Mesenchymal stem cell (in vitro differentiated cells and primary cell): ENCODE data around the gene TUBGCP6.

Experiments used
- DNase-seq: peaks from one replicate; pipeline ENCODE4 v3.0.0-alpha.2; 2013
- H2AFZ ChIP-seq: one replicate; pipeline ENCODE4 v1.6.1; 2013; ENCODE audit warnings: low read depth, mild to moderate bottlenecking, control low read depth, inconsistent platforms, low read length, moderate library complexity
- H2AK5ac ChIP-seq: 2 replicates; pipeline ENCODE4 v1.6.1; 2013; ENCODE audit warnings: low read length, moderate library complexity, mild to moderate bottlenecking, inconsistent platforms; ENCODE audit not compliant: severe bottlenecking
- H2BK120ac ChIP-seq: one replicate; pipeline ENCODE4 v1.6.1; 2013; ENCODE audit warnings: low read depth, mild to moderate bottlenecking, inconsistent platforms, low read length, moderate library complexity
- H2BK12ac ChIP-seq, 2 experiments: one replicate each; pipeline ENCODE4 v1.6.1; 2013; ENCODE audit warnings: inconsistent platforms in 2 of 2, low read length in 2 of 2, mild to moderate bottlenecking in 2 of 2, moderate library complexity in 2 of 2, control low read depth in 1 of 2
- H2BK15ac ChIP-seq: one replicate; pipeline ENCODE4 v1.6.1; 2013; ENCODE audit warnings: mild to moderate bottlenecking, low read depth, inconsistent platforms; ENCODE audit not compliant: poor library complexity, severe bottlenecking
- H2BK5ac ChIP-seq: 2 replicates; pipeline ENCODE4 v1.6.1; 2013; ENCODE audit warnings: low read depth, mild to moderate bottlenecking, low read length, control low read depth, inconsistent platforms; ENCODE audit not compliant: poor library complexity, severe bottlenecking
- H3K14ac ChIP-seq, 2 experiments: one replicate each; pipeline ENCODE4 v1.6.1; 2013; ENCODE audit warnings: inconsistent platforms in 2 of 2, low read length in 2 of 2, control low read depth in 1 of 2, mild to moderate bottlenecking in 1 of 2, moderate library complexity in 1 of 2
- H3K18ac ChIP-seq, 2 experiments: one replicate each; pipeline ENCODE4 v1.6.1; 2013; ENCODE audit warnings: inconsistent platforms in 2 of 2, low read length in 2 of 2, control low read depth in 1 of 2, low read depth in 1 of 2, mild to moderate bottlenecking in 1 of 2
- H3K23ac ChIP-seq, 2 experiments: one replicate each; pipeline ENCODE4 v1.6.1; 2013; ENCODE audit warnings: inconsistent platforms in 2 of 2, low read length in 2 of 2, mild to moderate bottlenecking in 2 of 2, moderate library complexity in 2 of 2, control low read depth in 1 of 2
- H3K27ac ChIP-seq: 2 replicates; pipeline ENCODE4 v1.5.1; 2013; ENCODE audit warnings: mild to moderate bottlenecking, moderate library complexity, low read length, control low read depth, inconsistent platforms; ENCODE audit not compliant: poor library complexity, severe bottlenecking
- H3K27me3 ChIP-seq, 2 experiments: 2 replicates each; pipeline versions ENCODE4 v1.6.1 to v1.7.0; 2013; ENCODE audit warnings: low read length in 2 of 2, mild to moderate bottlenecking in 2 of 2, moderate library complexity in 2 of 2, control low read depth in 1 of 2, inconsistent platforms in 1 of 2; ENCODE audit not compliant: control insufficient read depth in 1 of 2, insufficient read depth in 1 of 2
- H3K36me3 ChIP-seq, 2 experiments: 2 replicates each; pipeline versions ENCODE4 v1.6.1 to v1.7.0; 2013; ENCODE audit warnings: low read length in 2 of 2, control low read depth in 1 of 2, inconsistent platforms in 1 of 2, low read depth in 1 of 2, mild to moderate bottlenecking in 1 of 2; ENCODE audit not compliant: insufficient read depth in 2 of 2, control insufficient read depth in 1 of 2
- H3K4ac ChIP-seq, 2 experiments: one replicate each; pipeline ENCODE4 v1.6.1; 2013; ENCODE audit warnings: inconsistent platforms in 2 of 2, low read length in 2 of 2, mild to moderate bottlenecking in 2 of 2, moderate library complexity in 2 of 2, control low read depth in 1 of 2, low read depth in 1 of 2
- H3K4me1 ChIP-seq: 2 replicates; pipeline ENCODE4 v1.6.1; 2013; ENCODE audit warnings: low read depth, low read length, control low read depth; ENCODE audit not compliant: control insufficient read depth, insufficient read depth
- H3K4me2 ChIP-seq: 2 replicates; pipeline ENCODE4 v1.6.1; 2013; ENCODE audit warnings: low read length, mild to moderate bottlenecking, inconsistent platforms; ENCODE audit not compliant: poor library complexity, severe bottlenecking
- H3K4me3 ChIP-seq, 2 experiments: 2 replicates each; pipeline versions ENCODE4 v1.5.1 to v1.7.0; 2013; ENCODE audit warnings: low read length in 2 of 2, mild to moderate bottlenecking in 2 of 2, control low read depth in 1 of 2, low read depth in 1 of 2; ENCODE audit not compliant: insufficient read depth in 1 of 2
- H3K79me1 ChIP-seq: replicated peaks from 2 replicates; pipeline ENCODE4 v1.6.1; 2013; ENCODE audit warnings: mild to moderate bottlenecking, control low read depth, low read length, inconsistent platforms; ENCODE audit not compliant: poor library complexity, severe bottlenecking
- H3K9ac ChIP-seq: 2 replicates; pipeline ENCODE4 v1.7.0; 2013; ENCODE audit warnings: mild to moderate bottlenecking, low read length, moderate library complexity
- H3K9me3 ChIP-seq: 2 replicates; pipeline ENCODE4 v1.7.0; 2013; ENCODE audit warnings: mild to moderate bottlenecking, low read length; ENCODE audit not compliant: control insufficient read depth
- H4K8ac ChIP-seq: one replicate; pipeline ENCODE4 v1.6.1; 2013; ENCODE audit warnings: inconsistent platforms, mild to moderate bottlenecking, low read length, moderate library complexity
- H4K91ac ChIP-seq: one replicate; pipeline ENCODE4 v1.6.1; 2013; ENCODE audit warnings: mild to moderate bottlenecking, low read length, inconsistent platforms
- WGBS: methylation state at CpG from one replicate; pipeline ENCODE4 v1.1.7; 2013; ENCODE audit warnings: mixed read lengths; 5-methylcytosine and 5-hydroxymethylcytosine counted together

Gene TUBGCP6

DNA sequence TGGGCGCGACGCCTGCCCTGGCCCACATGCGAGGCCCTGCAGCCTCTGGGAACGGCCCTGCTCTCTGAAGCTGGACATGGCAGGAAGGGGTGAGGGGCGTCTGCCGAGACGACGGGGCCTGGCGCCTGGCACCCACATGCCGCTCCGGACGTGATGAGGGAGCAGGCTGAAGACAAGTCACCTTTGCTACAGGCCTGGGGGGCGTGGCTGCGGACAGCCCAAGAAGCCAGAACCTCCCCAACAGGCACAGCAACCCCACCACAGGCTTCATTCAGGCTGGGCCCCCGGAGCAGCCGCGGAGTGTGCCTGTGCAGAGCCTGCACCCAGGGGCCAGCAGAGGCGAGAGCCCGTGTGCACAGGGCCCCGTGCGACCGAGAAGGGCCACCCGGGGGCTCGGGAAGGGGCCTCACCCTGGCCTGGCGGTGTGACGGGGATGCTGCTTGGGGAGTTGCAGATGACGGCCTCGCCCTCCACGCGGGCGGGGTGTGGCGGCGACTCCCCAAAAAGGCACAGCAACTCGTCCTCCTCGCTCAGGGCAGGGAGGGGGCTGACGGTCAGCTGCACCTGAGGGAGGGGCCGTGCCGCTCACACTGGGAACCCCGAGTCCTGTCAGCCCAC is 42.0 kb upstream of the TUBGCP6 start:
- H2BK15ac ChIP-seq, result no peak overlapping the region
- H2AK5ac ChIP-seq, result no peak overlapping the region
- WGBS, result 97% methylated on average over 40 of the region's 40 CpGs
- peak overlapping the region in 1 of 2 experiments; percentile 28 for H3K18ac ChIP-seq
- no peak overlapping the region for H2BK120ac ChIP-seq
- no peaks in the 10 kb centered on the region for H3K27me3 ChIP-seq
- H3K79me1 ChIP-seq, result peaks cover 17% of the 10 kb centered on the region
- H3K4ac ChIP-seq, result no peak overlapping the region
- peak overlapping the region in 1 of 2 experiments; percentile 24 for H3K4me3 ChIP-seq
- H3K4me1 ChIP-seq, result peaks cover 48% of the 10 kb centered on the region
- H3K9me3 ChIP-seq, result no peaks in the 10 kb centered on the region
- no peak overlapping the region for H3K4me2 ChIP-seq
- no peak overlapping the region for H4K8ac ChIP-seq
- no peak overlapping the region for H3K14ac ChIP-seq
- H2AFZ ChIP-seq, result no peak overlapping the region
- H4K91ac ChIP-seq, result no peak overlapping the region
- H3K36me3 ChIP-seq, result peaks cover 73 to 97% of the 10 kb centered on the region in 2 experiments
- no peak overlapping the region for H3K23ac ChIP-seq
- no peak overlapping the region for H2BK12ac ChIP-seq
- H3K9ac ChIP-seq, result no peak overlapping the region
- H3K27ac ChIP-seq, result no peak overlapping the region
- no peak overlapping the region for H2BK5ac ChIP-seq
- DNase-seq, result no peak

DNA sequence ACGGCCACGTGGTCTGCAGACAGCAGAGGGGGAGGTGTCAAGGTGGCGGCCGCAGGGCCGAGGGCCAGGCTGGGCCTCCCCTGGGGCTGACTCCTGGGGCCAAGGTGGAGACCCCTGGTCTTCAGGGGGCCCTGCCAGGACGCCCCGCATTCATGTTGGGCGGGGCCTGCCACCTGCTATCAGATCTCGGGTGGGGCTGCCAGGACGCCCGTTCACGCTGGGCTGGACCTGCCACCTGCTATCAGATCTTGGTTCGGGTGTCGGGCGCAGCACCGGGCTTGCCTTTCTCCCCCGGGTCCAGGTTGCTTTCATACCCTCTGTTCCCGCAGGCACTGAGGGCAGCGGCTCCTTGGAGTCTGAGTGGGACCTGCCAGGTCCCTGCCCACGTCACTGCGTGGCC is 41.5 kb upstream of the TUBGCP6 start:
- Histone ChIP-seq H3K4ac (no peak overlapping the region), H3K4me2 (no peak overlapping the region), H3K14ac (no peak overlapping the region), H3K79me1 (peaks cover 22% of the 10 kb centered on the region), H3K27ac (no peak overlapping the region), H2BK12ac (no peak overlapping the region), H3K4me1 (peaks cover 48% of the 10 kb centered on the region), H3K9me3 (no peaks in the 10 kb centered on the region), H2BK15ac (no peak overlapping the region), H2BK5ac (no peak overlapping the region), H2AK5ac (no peak overlapping the region), H3K36me3 (peaks cover 75 to 97% of the 10 kb centered on the region in 2 experiments), H3K27me3 (no peaks in the 10 kb centered on the region), H2BK120ac (no peak overlapping the region), H3K18ac (no peak overlapping the region), H3K23ac (no peak overlapping the region), H2AFZ (no peak overlapping the region), H3K4me3 (no peak overlapping the region), H4K91ac (no peak overlapping the region), H3K9ac (no peak overlapping the region), H4K8ac (no peak overlapping the region)
- 97% methylated on average over 21 of the region's 21 CpGs for WGBS
- DNase-seq, result no peak

DNA sequence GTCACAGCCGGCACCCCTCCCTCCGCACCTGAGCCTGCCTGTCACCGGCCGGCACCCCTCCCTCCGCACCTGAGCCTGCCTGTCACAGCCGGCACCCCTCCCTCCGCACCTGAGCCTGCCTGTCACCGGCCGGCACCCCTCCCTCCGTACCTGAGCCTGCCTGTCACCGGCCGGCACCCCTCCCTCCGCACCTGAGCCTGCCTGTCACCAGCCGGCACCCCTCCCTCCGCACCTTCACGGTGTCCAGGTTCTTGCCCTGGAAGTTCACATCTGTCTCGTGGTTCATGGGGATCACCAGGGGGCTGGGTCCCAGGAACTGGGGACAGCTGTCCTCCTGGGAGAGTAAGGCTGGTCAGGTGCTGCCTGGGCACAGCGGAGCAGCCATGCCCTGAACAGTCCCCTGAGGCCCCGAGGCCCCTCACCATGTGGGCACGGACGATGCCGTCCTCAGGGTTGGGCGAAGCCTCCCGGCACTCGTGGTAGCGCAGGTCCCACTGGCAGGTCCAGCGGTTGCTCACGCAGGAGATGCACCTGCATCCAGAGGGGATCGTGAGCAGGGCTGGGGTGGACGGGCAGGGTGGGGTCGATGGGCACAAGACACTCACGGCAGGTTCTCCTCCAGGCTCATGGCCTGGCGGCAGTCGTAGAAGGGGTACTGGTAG is 40.9 kb upstream of the TUBGCP6 start:
- no peak overlapping the region for H2AFZ ChIP-seq
- H3K23ac ChIP-seq, result no peak overlapping the region
- peaks cover 28% of the 10 kb centered on the region for H3K79me1 ChIP-seq
- H3K27ac ChIP-seq, result no peak overlapping the region
- no peak overlapping the region for H4K91ac ChIP-seq
- DNase-seq, result no peak
- H2BK15ac ChIP-seq, result no peak overlapping the region
- peaks cover 47% of the 10 kb centered on the region for H3K4me1 ChIP-seq
- no peak overlapping the region for H3K18ac ChIP-seq
- no peak overlapping the region for H3K9ac ChIP-seq
- H3K36me3 ChIP-seq, result peaks cover 75 to 97% of the 10 kb centered on the region in 2 experiments
- no peak overlapping the region for H3K4me2 ChIP-seq
- H2AK5ac ChIP-seq, result no peak overlapping the region
- H2BK120ac ChIP-seq, result no peak overlapping the region
- no peaks in the 10 kb centered on the region for H3K9me3 ChIP-seq
- H2BK12ac ChIP-seq, result no peak overlapping the region
- H2BK5ac ChIP-seq, result no peak overlapping the region
- no peaks in the 10 kb centered on the region for H3K27me3 ChIP-seq
- no peak overlapping the region for H4K8ac ChIP-seq
- no peak overlapping the region for H3K4me3 ChIP-seq
- WGBS, result 96% methylated on average over 30 of the region's 34 CpGs
- H3K14ac ChIP-seq, result no peak overlapping the region
- no peak overlapping the region for H3K4ac ChIP-seq

DNA sequence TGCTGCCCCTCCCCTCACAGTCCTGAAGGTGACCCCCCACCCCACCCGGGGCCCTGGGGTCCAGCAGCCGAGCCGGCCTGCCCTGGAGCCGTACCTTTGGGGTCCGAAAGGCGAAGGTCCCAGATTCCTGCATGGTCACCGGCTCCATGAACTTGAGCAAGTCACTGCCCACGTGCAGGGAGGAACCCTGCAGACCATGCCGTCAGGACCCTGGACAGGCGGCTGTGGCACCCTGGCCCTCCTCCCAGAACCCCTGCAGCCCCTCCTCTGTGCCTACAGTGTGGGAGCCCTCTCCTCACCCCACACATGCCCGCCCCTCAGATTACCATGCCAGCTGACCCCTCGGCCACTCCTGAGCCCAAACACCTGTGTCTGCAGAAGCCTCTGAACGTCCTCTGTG is 39.7 kb upstream of the TUBGCP6 start:
- no peak for DNase-seq
- 89% methylated on average over 13 of the region's 13 CpGs for WGBS
- Histone ChIP-seq H2BK120ac (no peak overlapping the region), H2BK15ac (no peak overlapping the region), H3K23ac (no peak overlapping the region), H2AK5ac (no peak overlapping the region), H2BK12ac (no peak overlapping the region), H3K4me1 (peaks cover 42% of the 10 kb centered on the region), H3K9ac (no peak overlapping the region), H2AFZ (no peak overlapping the region), H3K4me2 (no peak overlapping the region), H4K8ac (no peak overlapping the region), H4K91ac (no peak overlapping the region), H3K79me1 (peaks cover 34% of the 10 kb centered on the region), H3K18ac (peak overlapping the region in 1 of 2 experiments; percentile 18), H3K4ac (no peak overlapping the region), H3K36me3 (peaks cover 74 to 97% of the 10 kb centered on the region in 2 experiments), H3K4me3 (no peak overlapping the region), H3K27me3 (no peaks in the 10 kb centered on the region), H3K14ac (no peak overlapping the region), H3K9me3 (no peaks in the 10 kb centered on the region), H3K27ac (no peak overlapping the region), H2BK5ac (no peak overlapping the region)
